Muscle of leg (tissue), 11 donors: ENCODE results near the gene AUTS2. TPM values are rescaled to one million over a fixed set of nuclear protein-coding genes. Genes with fewer than 3 reads are reported as not detected.

Experiments
- DNase-seq: peaks from one replicate; pipeline ENCODE4 v3.0.0; 2013
- H3K27ac ChIP-seq: one replicate; pipeline ENCODE4 v1.5.1; 2013; ENCODE audit warnings: mild to moderate bottlenecking, low read length, control low read depth
- H3K27me3 ChIP-seq: one replicate; pipeline ENCODE4 v1.6.1; 2013; ENCODE audit warnings: low read length; ENCODE audit not compliant: control insufficient read depth, insufficient read depth
- H3K36me3 ChIP-seq: one replicate; pipeline ENCODE4 v1.6.1; 2013; ENCODE audit warnings: low read length; ENCODE audit not compliant: control insufficient read depth, insufficient read depth
- H3K4me1 ChIP-seq: one replicate; pipeline ENCODE4 v1.6.1; 2013; ENCODE audit warnings: low read length; ENCODE audit not compliant: control insufficient read depth, insufficient read depth
- H3K4me3 ChIP-seq: one replicate; pipeline ENCODE4 v1.5.1; 2013; ENCODE audit warnings: low read length, control low read depth
- H3K9me3 ChIP-seq: replicated peaks from 2 replicates; pipeline ENCODE4 v1.6.1; 2013; ENCODE audit warnings: low read depth, low read length; ENCODE audit not compliant: control insufficient read depth
- WGBS: methylation state at CpG from one replicate; pipeline ENCODE4 v1.1.5; 2013; ENCODE audit warnings: missing lambda C conversion rate; ENCODE audit not compliant: insufficient coverage; 5-methylcytosine and 5-hydroxymethylcytosine counted together
- polyA plus RNA-seq, 8 donors: library from polyadenylated mRNA; unstranded; fragments of 120-200 nt; gene quantifications; one replicate each; pipeline versions ENCODE4 v1.2.1 to v1.2.3, GENCODE V29; 2013; ENCODE audit warnings: inconsistent platforms in 1 of 8, low replicate concordance in 1 of 8; ENCODE audit not compliant: insufficient read length in 8 of 8, insufficient read depth in 1 of 8
- total RNA-seq: library from RNA; stranded (reverse); fragments of 120-200 nt; gene quantifications from one replicate; pipeline ENCODE4 v1.2.4, GENCODE V29; 2013

AUTS2 gene
- total and polyA plus RNA-seq, 9 donors, result 28.6 to 92.3 (median 58.8) TPM

DNA sequence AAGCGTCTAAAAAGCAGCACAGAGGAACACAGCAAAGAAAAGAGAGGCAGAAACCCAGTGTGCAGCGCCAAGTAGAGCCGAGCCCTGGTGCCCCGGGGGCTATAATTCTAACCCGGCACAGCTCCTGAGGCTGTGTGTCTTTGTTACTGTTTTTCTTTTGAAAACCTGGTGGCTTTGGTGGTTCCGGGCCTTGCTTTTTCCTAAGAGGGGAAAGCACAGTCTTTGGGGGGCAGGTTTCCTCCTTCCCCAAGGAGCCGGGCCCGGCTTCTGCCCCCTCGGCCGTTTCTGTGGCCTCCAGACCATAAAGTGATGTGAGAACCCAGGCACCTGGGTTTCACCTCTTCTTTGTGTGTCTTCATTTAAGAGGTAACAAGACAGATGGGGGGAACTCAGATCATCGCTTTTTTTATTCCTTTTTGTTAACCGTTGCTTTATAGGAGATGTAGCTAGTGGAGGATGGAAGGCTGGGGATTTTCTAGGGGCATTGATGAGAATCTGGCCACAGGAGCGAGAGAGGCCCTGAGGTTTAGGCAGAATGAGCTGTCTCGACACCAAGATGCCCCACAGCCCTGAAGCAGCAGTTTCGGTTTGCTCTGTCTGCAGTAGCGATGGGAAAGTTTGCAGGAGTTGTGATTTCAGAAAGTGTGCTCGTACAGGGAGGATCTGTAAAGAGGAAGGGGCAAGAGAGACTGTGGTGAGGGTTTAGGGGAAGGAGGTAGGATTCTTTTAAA, 1165.9 kb downstream of the AUTS2 start:
- Histone ChIP-seq H3K36me3 (peaks cover 38% of the 10 kb centered on the region), H3K4me1 (peaks cover 11% of the 10 kb centered on the region), H3K4me3 (no peak overlapping the region), H3K27me3 (no peaks in the 10 kb centered on the region), H3K27ac (peak overlapping the region; percentile 9), H3K9me3 (no peaks in the 10 kb centered on the region)
- WGBS, result 45% methylated on average over 13 of the region's 17 CpGs
- DNase-seq, result no peak

DNA sequence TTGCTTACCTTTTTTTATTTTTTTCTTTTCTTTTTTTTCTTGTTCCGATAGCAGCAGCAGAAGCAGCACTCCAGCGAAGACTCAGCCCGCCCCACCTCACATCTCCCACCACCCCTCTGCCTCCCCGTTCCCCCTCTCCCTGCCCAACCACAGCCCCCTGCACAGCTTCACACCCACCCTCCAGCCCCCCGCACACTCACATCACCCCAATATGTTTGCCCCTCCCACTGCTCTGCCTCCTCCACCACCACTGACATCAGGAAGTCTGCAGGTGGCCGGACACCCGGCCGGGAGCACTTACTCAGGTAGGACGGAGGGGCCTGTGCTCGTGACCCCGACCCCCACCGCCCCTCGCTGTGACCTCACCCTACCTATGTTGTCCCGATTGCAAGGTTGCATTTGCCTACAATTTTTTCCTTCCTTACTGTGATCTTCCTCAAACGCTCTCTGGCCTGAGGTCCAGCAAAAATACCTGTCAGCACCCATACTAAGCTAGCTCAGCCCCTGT, 1166.5 kb downstream of the AUTS2 start:
- H3K36me3 ChIP-seq, result peaks cover 38% of the 10 kb centered on the region
- no peaks in the 10 kb centered on the region for H3K27me3 ChIP-seq
- DNase-seq, result no peak
- peaks cover 11% of the 10 kb centered on the region for H3K4me1 ChIP-seq
- WGBS, result 89% methylated on average over 10 of the region's 15 CpGs
- H3K27ac ChIP-seq, result no peak overlapping the region
- H3K4me3 ChIP-seq, result no peak overlapping the region
- H3K9me3 ChIP-seq, result no peaks in the 10 kb centered on the region

DNA sequence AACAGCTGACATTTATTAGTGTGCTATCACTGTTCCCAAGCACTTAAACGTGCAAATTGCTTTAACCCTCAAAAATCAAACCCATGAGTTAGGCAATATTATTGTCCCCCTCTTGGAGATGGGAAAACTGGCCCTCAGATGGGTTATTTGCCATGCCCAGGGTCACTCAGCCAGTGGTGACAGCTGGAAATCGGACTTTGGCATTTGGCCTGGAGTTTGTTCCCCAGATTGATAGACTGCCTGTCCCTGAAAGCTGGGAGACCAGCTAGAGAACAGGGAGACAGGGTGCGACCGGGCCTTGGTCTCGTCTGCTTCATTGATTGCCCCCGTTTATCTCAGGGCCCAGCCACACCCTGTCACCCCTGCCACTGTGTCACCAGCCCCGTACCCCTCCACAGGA, 1167.4 kb downstream of the AUTS2 start:
- H3K4me1 ChIP-seq, result peaks cover 11% of the 10 kb centered on the region
- H3K27ac ChIP-seq, result no peak overlapping the region
- WGBS, result 89% methylated on average over 6 of the region's 7 CpGs
- peaks cover 40% of the 10 kb centered on the region for H3K36me3 ChIP-seq
- no peaks in the 10 kb centered on the region for H3K9me3 ChIP-seq
- H3K27me3 ChIP-seq, result no peaks in the 10 kb centered on the region
- no peak for DNase-seq
- no peak overlapping the region for H3K4me3 ChIP-seq

DNA sequence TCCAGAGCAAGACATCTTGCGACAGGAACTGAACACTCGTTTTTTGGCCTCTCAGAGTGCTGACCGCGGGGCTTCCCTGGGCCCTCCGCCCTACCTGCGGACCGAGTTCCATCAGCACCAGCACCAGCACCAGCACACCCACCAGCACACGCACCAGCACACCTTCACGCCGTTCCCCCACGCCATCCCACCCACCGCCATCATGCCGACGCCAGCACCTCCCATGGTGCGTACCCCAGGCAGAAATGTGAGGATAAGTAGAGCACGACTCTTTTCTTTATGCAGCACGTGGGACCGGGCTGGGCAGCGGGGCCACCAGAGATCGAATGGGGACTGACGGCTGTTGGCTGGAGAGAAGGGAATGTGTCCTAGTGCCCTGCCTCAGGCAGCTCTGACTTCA, 1167.8 kb downstream of the AUTS2 start:
- Histone ChIP-seq H3K27me3 (no peaks in the 10 kb centered on the region), H3K4me3 (no peak overlapping the region), H3K4me1 (peaks cover 11% of the 10 kb centered on the region), H3K9me3 (no peaks in the 10 kb centered on the region), H3K27ac (no peak overlapping the region), H3K36me3 (peaks cover 40% of the 10 kb centered on the region)
- no peak for DNase-seq
- WGBS, result 90% methylated on average over 11 of the region's 21 CpGs

DNA sequence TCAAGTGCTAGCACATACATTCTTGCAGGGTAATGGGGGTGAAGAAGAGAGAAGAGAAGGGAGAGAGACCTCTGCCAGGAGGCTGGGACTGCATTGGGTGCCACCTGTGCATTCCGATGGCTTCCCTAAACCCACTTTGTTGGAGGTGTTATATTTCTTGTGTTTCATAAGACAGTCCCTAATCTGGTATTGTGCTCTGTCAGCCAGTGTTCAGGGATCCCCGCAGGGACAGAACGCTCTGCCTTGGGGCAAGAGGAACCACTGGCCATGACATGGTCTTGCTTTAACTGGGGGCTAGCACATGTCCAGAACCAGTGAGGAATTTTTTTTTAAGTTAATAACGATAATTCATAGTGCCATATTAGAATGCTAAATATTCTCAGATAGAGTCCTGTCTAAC, 1168.4 kb downstream of the AUTS2 start:
- Histone ChIP-seq H3K9me3 (no peaks in the 10 kb centered on the region), H3K4me3 (no peak overlapping the region), H3K36me3 (peaks cover 46% of the 10 kb centered on the region), H3K4me1 (peaks cover 11% of the 10 kb centered on the region), H3K27me3 (no peaks in the 10 kb centered on the region), H3K27ac (no peak overlapping the region)
- WGBS, result 91% methylated on average over 2 of the region's 4 CpGs
- no peak for DNase-seq

DNA sequence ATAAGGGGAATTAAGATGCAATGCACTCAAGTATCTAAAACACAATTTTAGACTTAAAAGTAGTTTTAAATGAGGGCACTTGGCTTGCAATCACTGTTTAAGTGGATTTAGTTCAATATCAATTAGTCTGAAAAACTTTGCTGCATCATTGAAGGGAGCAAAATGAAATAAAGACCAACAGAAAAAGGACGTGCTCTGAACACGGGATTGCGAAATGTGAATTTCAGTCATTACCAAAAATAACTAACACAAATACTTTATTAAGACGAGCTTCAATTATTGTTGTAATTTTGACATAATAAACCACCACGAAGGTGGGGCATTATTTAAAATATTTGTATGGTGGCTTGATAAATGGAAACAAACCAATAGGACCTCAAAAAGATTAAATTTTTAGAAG, 1171.9 kb downstream of the AUTS2 start:
- Histone ChIP-seq H3K9me3 (no peaks in the 10 kb centered on the region), H3K36me3 (peaks cover 60% of the 10 kb centered on the region), H3K4me3 (no peak overlapping the region), H3K27me3 (no peaks in the 10 kb centered on the region), H3K4me1 (peaks cover 3% of the 10 kb centered on the region), H3K27ac (no peak overlapping the region)
- no peak for DNase-seq
- no CpG with 5 or more reads among the region's 5 CpGs for WGBS

DNA sequence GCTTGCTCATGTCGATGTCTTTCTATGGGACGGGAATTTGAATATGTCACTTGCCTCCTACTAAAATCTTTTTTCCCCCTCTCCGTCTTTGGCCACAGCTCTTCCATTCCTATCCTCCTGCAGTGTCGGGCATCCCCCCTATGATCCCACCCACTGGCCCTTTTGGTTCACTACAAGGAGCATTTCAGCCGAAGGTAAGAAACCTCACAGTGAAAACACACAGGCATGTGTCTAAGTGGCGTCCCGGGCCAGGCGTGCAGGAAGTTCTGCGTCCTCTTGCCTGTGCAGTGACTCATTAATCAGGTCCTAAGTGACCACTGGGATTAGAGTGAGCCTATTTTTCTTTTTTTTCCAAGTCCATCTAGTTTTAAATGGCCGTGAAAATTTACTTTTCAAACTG, 1173.2 kb downstream of the AUTS2 start:
- no peak for DNase-seq
- Histone ChIP-seq H3K36me3 (peaks cover 50% of the 10 kb centered on the region), H3K4me3 (no peak overlapping the region), H3K9me3 (no peaks in the 10 kb centered on the region), H3K27me3 (no peaks in the 10 kb centered on the region), H3K4me1 (peaks cover 3% of the 10 kb centered on the region), H3K27ac (no peak overlapping the region)
- WGBS, result 70% methylated on average over 8 of the region's 10 CpGs

DNA sequence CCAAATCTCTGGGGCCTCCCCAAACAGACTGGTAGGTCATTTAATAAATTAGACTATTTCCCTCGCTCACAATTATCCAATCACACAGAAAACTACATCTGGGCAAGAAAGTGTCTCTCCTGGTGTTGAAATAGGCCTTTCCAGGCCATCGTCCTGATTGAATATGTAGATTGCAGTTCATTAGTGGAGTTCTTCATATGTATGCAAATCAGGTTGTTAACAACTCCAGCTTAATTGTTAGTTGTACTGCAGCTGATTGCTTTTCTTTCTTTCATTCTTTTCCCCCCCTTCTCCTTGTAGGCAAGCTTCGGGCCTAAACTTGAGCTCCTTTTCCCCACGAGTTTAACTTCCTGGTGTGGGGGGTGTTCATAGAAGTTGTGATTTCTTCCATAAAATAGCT, 1174.6 kb downstream of the AUTS2 start:
- H3K27ac ChIP-seq, result no peak overlapping the region
- no CpG with 5 or more reads among the region's 4 CpGs for WGBS
- no peak for DNase-seq
- H3K36me3 ChIP-seq, result peaks cover 52% of the 10 kb centered on the region
- H3K4me1 ChIP-seq, result peaks cover 3% of the 10 kb centered on the region
- H3K27me3 ChIP-seq, result no peaks in the 10 kb centered on the region
- no peak overlapping the region for H3K4me3 ChIP-seq
- no peaks in the 10 kb centered on the region for H3K9me3 ChIP-seq

DNA sequence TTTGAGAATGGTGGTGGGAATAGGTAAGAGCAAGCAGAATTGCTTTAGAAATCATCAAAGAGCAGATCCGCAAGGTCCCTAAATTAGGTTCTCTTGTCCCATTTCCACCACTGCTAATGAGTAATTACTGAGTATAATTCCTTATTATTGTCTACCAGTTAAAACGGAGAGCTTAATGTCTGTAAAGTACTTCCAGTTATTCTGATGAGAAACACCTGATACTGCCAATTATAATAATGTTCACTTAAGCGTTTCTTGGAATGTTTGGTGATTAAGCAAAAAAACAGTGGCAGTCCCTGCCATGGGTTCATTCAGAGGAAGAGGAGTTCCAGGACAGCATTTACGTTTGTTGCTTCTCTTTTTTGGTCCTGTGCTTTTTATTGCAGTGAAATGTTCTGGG, 1175.1 kb downstream of the AUTS2 start:
- H3K27me3 ChIP-seq, result no peaks in the 10 kb centered on the region
- peaks cover 3% of the 10 kb centered on the region for H3K4me1 ChIP-seq
- H3K36me3 ChIP-seq, result peaks cover 52% of the 10 kb centered on the region
- H3K27ac ChIP-seq, result no peak overlapping the region
- no CpG with 5 or more reads among the region's 4 CpGs for WGBS
- H3K9me3 ChIP-seq, result no peaks in the 10 kb centered on the region
- H3K4me3 ChIP-seq, result no peak overlapping the region
- no peak for DNase-seq

DNA sequence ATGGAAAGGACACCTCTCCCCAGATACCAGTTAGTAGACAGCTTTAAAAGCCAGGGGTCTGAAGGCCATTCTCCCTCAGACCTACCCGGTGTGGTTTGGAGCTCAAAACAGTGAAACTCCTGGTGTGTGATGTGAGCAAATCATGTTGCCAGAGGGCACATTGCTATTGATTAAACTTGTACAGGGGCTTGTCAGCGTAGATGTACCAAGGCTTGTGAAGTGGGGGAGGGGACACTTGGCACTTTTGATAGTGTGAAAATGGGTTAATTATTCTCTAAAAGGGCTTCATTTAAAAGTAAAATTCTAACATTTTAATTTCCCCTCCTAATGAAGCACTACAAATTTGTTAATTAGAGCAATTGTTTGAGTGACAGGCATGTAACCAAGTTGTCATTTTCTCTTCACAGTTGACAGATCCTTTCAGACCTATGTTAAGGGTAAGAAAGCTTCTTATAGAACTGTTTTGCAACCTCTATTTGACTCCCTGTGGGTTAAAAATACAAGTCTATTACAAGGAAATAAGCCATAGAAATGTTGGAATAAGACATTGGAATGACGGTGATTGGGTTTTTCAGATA, 1176.8 kb downstream of the AUTS2 start:
- Histone ChIP-seq H3K27me3 (no peaks in the 10 kb centered on the region), H3K36me3 (peaks cover 65% of the 10 kb centered on the region), H3K4me1 (peaks cover 3% of the 10 kb centered on the region), H3K4me3 (no peak overlapping the region), H3K27ac (no peak overlapping the region), H3K9me3 (no peaks in the 10 kb centered on the region)
- WGBS, result no CpG with 5 or more reads among the region's 3 CpGs
- DNase-seq, result no peak
